ENCODE results near the gene TSHB.
A peak's percentile ranks its signal among the peaks of the same experiment; 100 is the strongest.

The TSHB gene

DNA sequence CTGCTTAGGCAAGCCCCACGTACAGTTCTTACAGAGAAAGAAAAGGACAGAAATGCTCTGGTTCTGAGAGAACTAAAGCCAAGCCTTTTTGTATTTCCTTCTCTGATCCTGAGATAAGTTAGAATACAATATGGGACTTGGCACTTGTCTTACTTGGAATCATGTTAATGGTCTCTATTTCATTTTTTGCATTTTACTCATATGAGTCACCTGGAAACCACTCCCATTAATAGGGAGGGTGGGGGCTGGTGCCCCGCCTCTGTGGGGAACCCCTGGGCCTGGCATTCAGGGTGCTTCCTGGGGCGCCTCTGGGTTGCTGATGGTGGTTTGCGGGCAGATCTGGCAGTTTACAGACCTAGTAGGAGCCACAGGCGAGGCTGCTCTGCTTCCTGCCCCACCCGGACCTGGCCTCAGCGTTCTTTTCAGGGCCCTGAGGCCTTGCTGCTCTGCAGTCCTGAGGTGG is 32.9 kb downstream of the TSHB start:
- peak; percentile 43 for DNase-seq

GRCh38 chr1:115063228-115063901 is 33.7 kb downstream of the TSHB start:
- no peak for DNase-seq

GRCh38 chr1:115064461-115064860 is 34.8 kb downstream of the TSHB start:
- no peak for DNase-seq

- no peak for DNase-seq
These were observed 35.4 kb downstream of the TSHB start for GRCh38 chr1:115065021-115065420.

DNA sequence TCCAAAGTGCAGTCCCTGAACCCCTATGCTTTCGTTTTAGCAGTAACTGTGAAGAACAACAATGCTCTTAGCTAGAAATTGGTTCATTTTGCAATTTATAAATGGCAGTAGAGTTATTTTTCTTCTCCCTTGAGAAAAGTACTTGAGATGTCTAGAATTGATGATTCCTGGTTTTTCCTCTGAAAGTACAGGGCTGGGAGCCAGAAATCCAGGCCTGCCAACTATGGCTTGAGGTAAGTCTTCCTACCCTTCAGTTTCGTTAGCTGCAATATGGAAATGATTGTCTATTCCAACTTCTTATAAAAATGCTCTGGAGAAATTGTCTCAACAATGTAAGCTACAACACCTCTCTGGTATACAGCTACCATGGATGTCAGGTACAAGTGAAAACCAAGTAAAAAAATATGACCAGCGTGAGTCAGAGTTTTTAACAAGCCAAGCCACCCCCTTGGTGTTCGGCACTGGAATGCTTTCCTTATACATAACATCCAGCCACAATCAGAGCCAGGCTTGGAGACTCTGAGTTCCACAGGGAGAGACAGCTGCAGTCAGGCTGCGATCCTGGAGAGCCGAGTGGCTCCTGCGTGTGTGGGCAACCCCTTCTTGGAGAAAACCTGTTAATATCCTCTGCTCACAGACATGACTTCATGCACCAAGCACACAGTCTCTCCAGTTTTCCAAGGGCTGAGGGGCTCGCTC is 37.7 kb downstream of the TSHB start:
- DNase-seq = no peak

DNA sequence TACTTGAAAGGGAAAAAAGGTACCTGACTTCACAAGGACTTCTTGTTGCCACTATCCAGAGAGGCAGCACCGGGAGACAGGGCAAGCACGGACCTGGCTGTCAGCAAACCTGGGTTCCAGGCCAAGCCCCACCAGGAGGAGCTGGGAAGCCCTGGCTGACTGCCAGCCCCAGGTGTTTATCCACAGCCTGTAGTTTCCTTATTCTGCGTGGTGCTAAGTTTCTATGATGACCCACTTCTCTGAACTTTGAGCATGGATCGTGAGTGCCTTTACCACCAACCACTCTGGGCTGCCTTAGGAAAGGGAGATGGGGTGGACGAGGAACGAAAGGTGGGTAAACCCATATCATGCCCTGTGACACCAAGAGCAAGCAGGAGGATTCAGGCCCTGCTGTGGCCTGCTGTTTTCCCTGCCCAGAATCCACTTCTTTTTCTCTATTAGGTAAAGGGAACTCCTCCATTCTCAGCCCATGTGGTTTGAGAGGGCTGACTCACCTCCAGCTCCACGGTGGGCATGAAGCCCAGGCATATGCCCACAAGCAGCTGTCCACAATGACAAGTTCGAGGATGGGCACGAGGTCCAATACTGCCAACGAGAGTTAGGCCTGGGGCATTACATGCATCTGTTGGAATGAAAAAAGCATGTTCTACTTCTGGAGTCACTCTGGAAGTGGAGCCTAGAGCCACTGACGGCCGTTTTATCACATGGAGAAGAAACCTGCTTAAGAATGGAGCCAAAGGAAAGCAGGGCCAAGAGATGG is 39.4 kb downstream of the TSHB start:
- DNase-seq = peak; percentile 39

DNA sequence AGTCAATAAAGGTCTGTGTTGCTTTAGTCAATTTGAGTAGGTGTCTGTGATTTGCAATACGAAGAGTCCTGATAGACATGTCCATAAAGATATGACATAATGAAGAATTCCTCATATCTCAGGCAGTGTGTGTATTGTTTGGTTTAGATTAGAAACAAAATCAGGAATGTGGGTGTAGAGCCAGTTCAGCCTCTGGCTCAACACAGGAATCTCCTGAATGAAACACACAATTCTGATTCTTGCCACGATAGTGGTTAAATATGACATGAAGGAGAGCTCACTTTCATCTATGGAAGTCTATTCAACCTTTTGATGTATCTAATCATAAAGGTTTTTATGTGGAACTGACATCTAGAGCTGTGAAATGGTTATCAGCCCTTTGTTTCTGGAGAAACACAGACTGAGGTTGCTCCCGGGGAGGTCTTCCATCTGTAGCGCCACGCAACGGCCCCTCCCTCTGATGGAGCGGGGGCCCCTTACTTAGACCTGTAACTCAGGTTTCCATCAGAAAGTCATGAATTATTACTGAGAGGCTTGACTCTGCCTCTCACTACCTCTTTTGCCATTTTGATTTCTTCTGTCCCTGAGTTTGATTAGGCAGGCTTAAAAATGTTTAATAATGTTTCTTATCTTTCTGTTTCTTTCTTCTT is 40.2 kb downstream of the TSHB start:
- peak; percentile 56 for DNase-seq

DNA sequence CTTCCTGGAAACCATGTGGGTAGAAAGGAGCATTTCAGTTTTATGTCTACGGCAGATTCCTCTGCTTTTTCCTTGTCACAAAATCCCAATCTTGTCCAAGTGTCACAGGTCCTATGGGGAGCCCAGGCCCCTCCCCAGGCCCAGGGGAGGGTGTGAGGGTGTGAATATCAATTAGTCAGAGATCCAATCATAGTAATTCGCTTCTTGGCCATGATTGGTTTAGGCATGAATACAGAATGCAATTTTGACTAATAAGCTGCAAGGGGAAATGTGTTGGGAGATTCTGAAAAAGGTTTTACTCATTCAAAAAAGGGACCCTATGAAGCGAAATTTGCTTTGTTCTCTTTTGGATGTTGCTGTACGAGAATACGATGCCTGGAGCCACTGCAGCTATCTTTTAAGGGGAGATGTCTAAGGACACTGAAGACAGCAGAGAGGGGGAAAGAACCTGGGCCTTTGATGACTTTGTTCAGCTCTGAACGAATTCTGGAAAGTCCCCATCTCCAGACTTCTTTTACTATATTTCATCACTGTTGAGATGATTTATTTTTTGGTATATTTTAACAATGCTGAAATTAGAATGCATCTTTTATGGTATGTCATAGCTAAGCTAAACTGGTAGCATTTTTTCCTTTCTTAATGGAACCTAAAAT is 41.5 kb downstream of the TSHB start:
- no peak for DNase-seq

DNA sequence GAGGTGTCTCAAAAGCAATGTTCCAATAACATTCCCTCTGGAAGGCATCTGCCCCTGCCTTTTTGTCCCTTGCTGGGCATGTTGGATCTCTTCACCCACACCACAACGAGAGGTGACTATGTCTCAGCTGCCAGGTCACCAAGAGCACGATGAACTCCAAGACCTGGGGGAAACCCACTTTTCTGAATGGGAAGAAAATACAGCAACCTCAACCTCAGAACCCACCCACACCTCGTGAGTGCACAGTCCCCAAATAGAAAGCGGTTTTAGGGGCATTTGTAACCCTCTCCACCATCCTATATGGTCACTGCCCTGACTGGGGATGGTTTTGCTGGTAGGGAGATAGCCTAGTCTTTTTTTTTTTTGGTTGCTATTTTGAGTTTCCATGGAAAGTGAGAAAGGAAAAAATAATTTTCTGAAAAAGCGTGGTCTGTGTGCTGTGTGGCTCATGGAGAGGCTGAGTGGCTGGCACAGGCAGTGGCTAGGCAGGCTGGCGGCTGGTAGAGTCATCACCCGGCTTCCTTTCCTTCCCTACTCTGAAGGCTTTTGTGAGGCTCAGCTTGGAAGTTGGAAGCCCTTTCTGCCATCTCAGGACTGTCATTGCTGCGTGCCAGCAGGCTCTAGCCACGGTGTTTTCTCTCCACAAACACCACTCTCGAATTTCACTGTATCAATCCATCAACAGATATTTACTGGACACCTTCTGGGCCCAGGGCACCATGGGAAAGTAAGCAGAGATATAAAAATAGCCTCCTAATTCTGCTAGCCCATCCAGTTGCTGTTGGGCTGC is 43.9 kb downstream of the TSHB start:
- DNase-seq = no peak

DNA sequence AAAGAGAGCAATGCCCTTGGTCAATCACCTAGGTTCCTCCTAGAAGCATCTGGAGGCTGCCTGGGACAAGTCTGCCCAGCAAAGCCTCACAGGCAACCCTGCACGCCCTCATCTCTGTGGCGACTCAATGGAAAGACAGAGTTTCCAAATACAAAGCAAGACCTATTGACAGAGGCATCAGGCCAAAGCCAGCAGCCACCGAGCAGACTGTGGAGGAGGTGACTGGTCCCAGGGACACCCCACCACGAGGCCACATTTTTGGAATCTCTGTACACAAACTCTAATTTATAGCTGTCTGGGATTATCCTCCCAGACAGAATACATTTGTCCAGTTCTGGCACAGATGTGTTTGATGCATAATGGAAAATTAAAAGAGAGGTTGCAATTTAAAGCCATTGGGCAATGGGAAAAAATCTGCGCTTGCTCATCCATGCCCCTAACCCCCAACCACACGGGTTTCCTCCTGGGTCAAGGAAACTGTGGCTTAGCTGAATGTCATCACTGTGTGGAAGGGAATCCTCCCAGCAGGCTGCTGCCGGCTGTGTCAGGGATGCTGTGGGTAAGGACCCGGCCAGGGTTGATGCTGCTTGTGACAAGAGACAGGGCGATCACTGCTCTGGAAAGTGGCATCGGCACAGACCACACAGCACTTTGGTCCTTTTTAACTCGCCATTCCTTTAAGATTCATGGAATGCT is 45.4 kb downstream of the TSHB start:
- peak; percentile 67 for DNase-seq

DNA sequence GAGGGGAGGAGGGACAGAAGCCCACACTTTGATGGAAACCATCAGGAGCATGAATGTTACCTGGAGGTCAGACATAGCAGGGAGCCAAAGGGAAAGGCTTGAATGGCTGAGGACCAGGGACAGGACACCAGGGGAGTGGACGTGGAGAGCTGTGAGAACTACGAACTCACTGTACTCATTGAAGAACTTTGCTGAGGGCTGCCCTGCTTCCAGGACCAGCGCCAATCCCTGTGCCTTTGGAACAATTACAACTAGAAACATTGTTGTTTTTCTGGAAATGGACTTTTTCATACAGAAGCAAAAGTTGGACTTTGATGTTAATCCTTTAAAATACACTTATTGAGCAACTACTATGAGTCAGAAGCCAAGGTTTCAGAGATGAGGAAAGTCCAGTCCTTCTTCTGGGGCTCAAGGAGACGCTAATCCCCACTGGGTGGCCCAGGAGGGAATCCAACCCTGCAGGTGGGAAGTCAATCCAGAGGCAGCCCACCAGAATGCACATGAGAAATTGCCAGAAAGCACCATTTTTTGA is 46.8 kb downstream of the TSHB start:
- DNase-seq = no peak

DNA sequence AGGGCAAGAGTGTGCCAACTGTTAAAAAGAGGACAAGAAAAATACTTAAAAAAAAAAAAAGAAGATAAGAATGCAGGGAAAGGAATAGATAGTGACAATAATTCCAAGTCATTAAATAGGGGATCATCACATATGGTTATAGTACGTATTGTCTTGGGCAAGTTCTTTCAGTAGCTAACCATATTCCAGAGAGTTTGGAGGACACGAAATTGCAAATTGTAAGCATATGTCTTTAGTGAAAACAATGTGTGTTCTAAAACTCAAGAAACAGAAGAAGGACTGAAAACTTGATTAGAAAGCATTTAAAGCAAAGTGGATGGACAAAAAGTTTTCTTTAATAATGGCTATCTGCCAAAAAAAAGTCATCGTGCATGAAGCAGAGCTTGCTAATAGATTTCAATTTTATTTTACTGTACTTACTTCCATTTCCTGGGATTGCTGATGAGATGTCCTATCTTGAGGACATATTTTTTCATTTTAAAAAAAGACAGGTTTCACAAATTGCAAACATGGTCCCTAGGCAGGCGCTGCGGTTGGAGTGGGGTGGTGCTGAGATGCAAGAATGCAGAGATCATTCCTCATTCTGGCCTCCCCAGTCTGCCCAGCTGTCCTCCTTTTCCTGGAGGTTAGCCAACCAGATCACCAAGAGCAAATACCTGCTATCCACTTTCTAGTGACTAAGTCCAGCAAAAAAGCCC is 47.8 kb downstream of the TSHB start:
- peak; percentile 86 for DNase-seq

GRCh38 chr1:115077984-115078330 is 48.3 kb downstream of the TSHB start:
- DNase-seq = no peak

GRCh38 chr1:115078708-115079107 is 49.1 kb downstream of the TSHB start:
- DNase-seq = no peak

DNA sequence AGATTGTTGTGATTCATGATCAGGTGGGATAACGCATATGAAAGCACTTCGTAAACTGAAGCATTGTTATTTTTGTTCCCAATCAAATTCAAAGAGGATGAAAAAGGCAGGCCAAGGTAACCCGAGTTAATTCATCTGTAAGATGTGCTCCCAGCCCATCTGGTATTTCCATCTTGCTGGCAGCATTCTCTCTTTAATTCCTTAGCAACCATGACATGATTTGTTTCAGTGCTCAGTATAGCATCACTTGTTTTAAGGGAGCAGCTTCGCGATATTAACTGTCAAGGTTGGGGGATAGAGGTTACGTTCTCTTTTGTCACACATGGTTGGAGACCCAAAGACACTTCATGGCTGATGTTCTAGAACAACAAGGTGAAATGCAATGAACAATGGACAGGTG is 53.3 kb downstream of the TSHB start:
- no peak for DNase-seq

Data from kidney glomerular epithelial cell (primary cell).